Ascending aorta (tissue), 2 donors: ENCODE measurements around the gene DENND10. TPM values are rescaled to one million over a fixed set of nuclear protein-coding genes. Genes with fewer than 3 reads are reported as not detected.
"Not testable (repeated sequence)": the region's sequence is repeated elsewhere in the genome, so short reads cannot be mapped to it uniquely, and the experiment has no call there.

Experiments used
- DNase-seq, 2 donors: peaks; one replicate each; pipeline ENCODE4 v3.0.0-alpha.2; 2019; ENCODE audit warnings: low spot score in 2 of 2
- H3K27ac ChIP-seq, 2 donors: fragments of 200-600 bp; sonication (generic); one replicate each; pipeline ENCODE4 v1.5.1; 2016 to 2017; ENCODE audit warnings: mild to moderate bottlenecking in 1 of 2
- H3K27me3 ChIP-seq: fragments of 200-600 bp; sonication (generic); one replicate; pipeline ENCODE4 v1.5.1; 2017
- H3K36me3 ChIP-seq, 2 donors: fragments of 200-600 bp; sonication (generic); one replicate each; pipeline ENCODE4 v1.5.1; 2016
- H3K4me1 ChIP-seq, 2 donors: fragments of 200-600 bp; sonication (generic); one replicate each; pipeline ENCODE4 v1.5.1; 2016 to 2017; ENCODE audit warnings: mild to moderate bottlenecking in 1 of 2
- H3K4me3 ChIP-seq, 2 donors: fragments of 200-600 bp; sonication (generic); one replicate each; pipeline ENCODE4 v1.5.1; 2016 to 2017; ENCODE audit warnings: mild to moderate bottlenecking in 1 of 2
- H3K9me3 ChIP-seq, 2 donors: fragments of 200-600 bp; sonication (generic); one replicate each; pipeline ENCODE4 v1.5.1; 2016
- intact Hi-C: fragments of 100-400 bp; cut with DNase I; formaldehyde crosslinking; loops from one replicate; pipeline ENCODE4 v1.15.1; 2023
- total RNA-seq: library from RNA; depleted of rRNA; stranded (reverse); fragments of >200 nt; gene quantifications from one replicate; pipeline ENCODE4 v1.1.0, GENCODE V29; 2016
- TF ChIP-seq, protein P1 (sequence below), 3 experiments: fragments of 200-600 bp in 2 of 3; fragments of 450-650 bp in 1 of 3; sonication (generic) in 2 of 3; IDR thresholded peaks; one replicate each; pipeline ENCODE4 v1.5.1; 2016 to 2019; ENCODE audit warnings: antibody characterized with exemption in 3 of 3, mild to moderate bottlenecking in 1 of 3, moderate library complexity in 1 of 3

DENND10 gene
- total RNA-seq, 1 donor from 2014 or later, result 85.1 TPM

- no peaks in the 10 kb centered on the region for H3K27me3 ChIP-seq
- intact Hi-C loops, result loop anchor here (10.0 kb wide), 2 partner anchors 421 to 721 kb away; partner anchors contain the start of genes SEC23IP and TIAL1
- DNase-seq, result no peak
- no peak overlapping the region for H3K27ac ChIP-seq
- H3K36me3 ChIP-seq, result peaks cover 47 to 50% of the 10 kb centered on the region in 2 donors
- H3K4me1 ChIP-seq, result peaks cover 0 to 7% of the 10 kb centered on the region in 2 donors
- TF ChIP-seq, protein P1, sequence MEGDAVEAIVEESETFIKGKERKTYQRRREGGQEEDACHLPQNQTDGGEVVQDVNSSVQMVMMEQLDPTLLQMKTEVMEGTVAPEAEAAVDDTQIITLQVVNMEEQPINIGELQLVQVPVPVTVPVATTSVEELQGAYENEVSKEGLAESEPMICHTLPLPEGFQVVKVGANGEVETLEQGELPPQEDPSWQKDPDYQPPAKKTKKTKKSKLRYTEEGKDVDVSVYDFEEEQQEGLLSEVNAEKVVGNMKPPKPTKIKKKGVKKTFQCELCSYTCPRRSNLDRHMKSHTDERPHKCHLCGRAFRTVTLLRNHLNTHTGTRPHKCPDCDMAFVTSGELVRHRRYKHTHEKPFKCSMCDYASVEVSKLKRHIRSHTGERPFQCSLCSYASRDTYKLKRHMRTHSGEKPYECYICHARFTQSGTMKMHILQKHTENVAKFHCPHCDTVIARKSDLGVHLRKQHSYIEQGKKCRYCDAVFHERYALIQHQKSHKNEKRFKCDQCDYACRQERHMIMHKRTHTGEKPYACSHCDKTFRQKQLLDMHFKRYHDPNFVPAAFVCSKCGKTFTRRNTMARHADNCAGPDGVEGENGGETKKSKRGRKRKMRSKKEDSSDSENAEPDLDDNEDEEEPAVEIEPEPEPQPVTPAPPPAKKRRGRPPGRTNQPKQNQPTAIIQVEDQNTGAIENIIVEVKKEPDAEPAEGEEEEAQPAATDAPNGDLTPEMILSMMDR (IDR thresholded peaks at IDR 0.05), result no peak
- H3K4me3 ChIP-seq, result no peak overlapping the region
- H3K9me3 ChIP-seq, result no peaks in the 10 kb centered on the region
These were observed 70.2 kb downstream of the DENND10 start for GRCh38 chr10:119174109-119174508.

DNA sequence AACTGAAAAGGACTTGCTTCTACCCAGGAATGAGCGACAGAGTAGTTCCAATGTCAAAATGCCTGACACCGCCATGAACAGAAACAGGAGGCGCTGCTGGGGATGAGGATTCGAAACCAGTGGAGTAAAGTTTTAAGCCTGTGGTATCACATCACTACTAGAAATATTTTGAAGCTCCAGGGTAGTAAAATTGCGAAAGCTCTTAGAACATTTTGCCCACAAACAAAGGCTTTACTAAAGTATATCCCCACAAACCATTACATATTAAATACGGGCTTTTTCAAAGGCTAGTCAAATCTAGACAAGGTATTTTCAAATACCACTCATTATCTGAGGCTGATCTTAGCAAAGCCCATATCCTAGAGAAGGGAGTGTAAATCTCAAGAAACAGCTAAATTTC is 72.3 kb downstream of the DENND10 start:
- H3K4me1 ChIP-seq, result peaks cover 0 to 7% of the 10 kb centered on the region in 2 donors
- intact Hi-C loops, result loop anchor here (5.0 to 10.0 kb wide), 4 partner anchors 366 to 719 kb away; partner anchors contain the start of genes BAG3, RGS10, SEC23IP and TIAL1

DNA sequence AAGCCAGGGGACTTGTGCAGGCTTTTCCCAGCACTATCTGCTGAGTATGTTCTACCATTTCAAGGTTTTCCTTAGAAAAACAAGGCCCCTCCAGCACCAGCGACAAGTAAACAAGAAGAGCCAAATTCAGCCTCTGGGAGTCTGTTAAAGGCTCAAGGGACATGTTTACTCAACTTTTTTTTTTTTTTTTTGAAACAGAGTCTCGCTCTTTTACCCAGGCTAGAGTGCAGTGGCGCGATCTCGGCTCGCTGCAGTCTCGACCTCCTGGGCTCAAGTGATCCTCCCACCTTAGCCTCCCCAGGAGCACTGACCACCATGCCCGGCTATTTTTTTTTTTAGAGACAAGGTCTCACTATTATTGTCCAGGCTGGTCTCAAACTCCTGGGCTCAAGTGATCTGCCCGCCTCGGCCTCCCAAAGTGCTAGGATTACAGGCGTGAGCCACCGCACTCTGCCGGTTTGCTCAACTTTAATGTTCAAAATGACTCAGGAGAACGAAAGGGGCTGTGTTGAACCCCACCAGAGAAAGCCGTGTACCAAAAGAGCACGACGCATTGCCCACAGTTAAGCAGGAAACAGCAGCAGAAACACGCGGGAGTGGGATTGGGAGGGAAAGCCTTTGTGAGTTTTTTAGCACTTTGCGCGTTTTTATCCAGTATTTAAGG is 73.9 kb downstream of the DENND10 start:
- Histone ChIP-seq H3K9me3 (no peaks in the 10 kb centered on the region), H3K36me3 (peaks cover 11 to 13% of the 10 kb centered on the region in 2 donors), H3K27me3 (no peaks in the 10 kb centered on the region), H3K4me1 (peaks cover 0 to 7% of the 10 kb centered on the region in 2 donors), H3K27ac (peak overlapping the region; percentile 72 to 91), H3K4me3 (peak overlapping the region; percentile 66 to 81)
- peak in 1 of 2 donors; percentile 67 for DNase-seq
- intact Hi-C loops, result loop anchor here (2.0 to 10.0 kb wide), 5 partner anchors 364 to 717 kb away; partner anchors contain the start of genes BAG3, RGS10, SEC23IP and TIAL1
- TF ChIP-seq, protein P1 (IDR thresholded peaks at IDR 0.05), result no peak

More for the DNA sequence above, 72.3 kb downstream of the DENND10 start:
- Histone ChIP-seq H3K4me3 (no peak overlapping the region), H3K36me3 (peaks cover 28 to 30% of the 10 kb centered on the region in 2 donors), H3K9me3 (no peaks in the 10 kb centered on the region), H3K27ac (no peak overlapping the region), H3K27me3 (no peaks in the 10 kb centered on the region)
- no peak for DNase-seq
- TF ChIP-seq, protein P1 (IDR thresholded peaks at IDR 0.05), result no peak

- TF ChIP-seq, protein P1 (IDR thresholded peaks at IDR 0.05), result peak in 2 of 3 experiments; percentile 13 to 19
- Histone ChIP-seq H3K9me3 (no peaks in the 10 kb centered on the region), H3K27ac (peak within 1 kb of the TSS; percentile 72 to 91), H3K27me3 (no peaks in the 10 kb centered on the region), H3K4me3 (peak within 1 kb of the TSS; percentile 66 to 81), H3K4me1 (peaks cover 0 to 7% of the 10 kb centered on the region in 2 donors), H3K36me3 (peaks cover 5 to 6% of the 10 kb centered on the region in 2 donors)
- DNase-seq, result peak; percentile 72 to 95
- intact Hi-C loops, result loop anchor here (2.0 to 10.0 kb wide), 5 partner anchors 364 to 716 kb away; partner anchors contain the start of genes BAG3, RGS10, SEC23IP and TIAL1
These were observed 74.6 kb downstream of the DENND10 start, which contains the start of gene PRDX3 for GRCh38 chr10:119178372-119179119. PRDX3 (minus strand) TSS chr10:119178812; CDS start chr10:119178790, 22 bp downstream.

DNA sequence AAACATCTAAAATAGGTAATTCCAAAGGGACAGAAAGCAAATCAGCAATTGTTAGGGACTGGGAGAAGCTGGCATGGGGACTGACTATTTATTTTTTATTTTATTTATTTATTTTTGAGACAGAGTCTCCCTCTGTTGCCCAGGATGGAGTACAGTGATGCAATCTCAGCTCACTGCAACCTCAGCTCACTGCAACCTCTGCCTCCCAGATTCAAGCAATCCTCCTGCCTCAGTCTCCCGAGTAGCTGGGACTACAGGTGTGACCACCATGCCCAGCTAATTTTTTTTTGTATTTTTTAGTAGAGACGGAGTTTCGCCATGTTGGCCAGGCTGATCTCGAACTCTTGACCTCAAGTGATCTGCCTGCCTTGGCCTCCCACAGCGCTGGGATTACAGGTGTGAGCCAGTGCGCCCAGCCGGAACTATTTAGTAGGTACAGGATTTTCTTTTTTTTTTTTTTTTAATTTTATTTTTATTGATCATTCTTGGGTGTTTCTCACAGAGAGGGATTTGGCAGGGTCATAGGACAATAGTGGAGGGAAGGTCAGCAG is 77.0 kb downstream of the DENND10 start:
- DNase-seq, intact Hi-C loops: not testable (repeated sequence)

More for the DNA sequence above, 77.0 kb downstream of the DENND10 start:
- not testable (repeated sequence) for H3K9me3 ChIP-seq, H3K36me3 ChIP-seq, H3K27me3 ChIP-seq, H3K4me3 ChIP-seq, H3K27ac ChIP-seq, H3K4me1 ChIP-seq
